AG04450 (cell line): ENCODE measurements around the gene QRICH2. TPM values are rescaled to one million over a fixed set of nuclear protein-coding genes. Genes with fewer than 3 reads are reported as not detected.
"Not testable (repeated sequence)": the region's sequence is repeated elsewhere in the genome, so short reads cannot be mapped to it uniquely, and the experiment has no call there.

Source experiments
- CTCF ChIA-PET: fragments of 300-600, 350-600 bp; formaldehyde crosslinking; extraction: SDS; loops from one replicate; lab custom pipeline; 2022; ENCODE audit warnings: antibody characterized with exemption, inconsistent platforms; lab: Charles Lee
- POLR2A ChIA-PET: fragments of 350-600 bp; formaldehyde crosslinking; extraction: SDS; loops from one replicate; lab custom pipeline; 2021; ENCODE audit warnings: antibody characterized with exemption, inconsistent platforms; lab: Yijun Ruan, JAX
- DNase-seq: peaks from one replicate; pipeline ENCODE4 v3.0.0-alpha.2; 2011; ENCODE audit warnings: low read depth, low spot score
- H3K27ac ChIP-seq: one replicate; pipeline ENCODE4 v1.5.1; 2012; ENCODE audit warnings: low read depth, low read length, control low read depth
- H3K27me3 ChIP-seq: one replicate; pipeline ENCODE4 v1.6.0; 2012; ENCODE audit warnings: low read length; ENCODE audit not compliant: control insufficient read depth, insufficient read depth
- H3K4me3 ChIP-seq: 2 replicates; pipeline ENCODE4 v1.5.1; 2011; ENCODE audit warnings: mild to moderate bottlenecking, low read depth, low read length, control low read depth
- H3K9me3 ChIP-seq: 2 replicates; pipeline ENCODE4 v1.5.1; 2012; ENCODE audit warnings: low read length; ENCODE audit not compliant: control insufficient read depth, insufficient read depth
- polyA plus RNA-seq: library from polyadenylated mRNA; depleted of rRNA; stranded (reverse); fragments of >200 nt; gene quantifications from 2 replicates; pipeline ENCODE4 v1.2.3, GENCODE V29; 2011
- TF ChIP-seq, protein P1 (sequence below): IDR thresholded peaks from 2 replicates; pipeline ENCODE4 v1.5.1; 2011; ENCODE audit warnings: low read depth, low read length, control low read depth, inconsistent platforms

QRICH2 gene
- polyA plus RNA-seq, 1 experiment = 1.2 TPM

DNA sequence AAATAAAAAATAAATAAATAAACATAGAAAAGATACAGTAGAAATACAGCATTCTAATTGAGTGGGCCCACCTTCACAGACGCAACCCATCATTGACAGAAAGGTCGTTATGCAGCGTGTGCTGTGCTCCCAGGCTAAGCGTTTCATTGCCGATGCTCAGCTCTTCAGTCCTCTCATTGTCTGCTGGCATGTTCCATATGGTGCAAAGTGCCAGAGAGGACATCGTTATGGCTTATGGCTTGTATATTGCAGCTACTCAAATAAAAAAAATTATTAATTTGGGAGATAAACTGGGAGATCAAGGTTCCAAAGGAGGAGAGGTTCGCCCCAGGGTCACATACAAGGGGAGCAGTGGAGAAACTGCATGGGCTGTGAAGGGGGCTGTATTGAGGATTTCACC lies 54.2 kb downstream of the QRICH2 start:
- no peak overlapping the region for H3K27ac ChIP-seq
- no peaks in the 10 kb centered on the region for H3K9me3 ChIP-seq
- ChIA-PET CTCF (interaction anchor here (1.3 kb wide), 1 partner anchor 26 kb away, joined by 4 read pairs; no protein-coding TSS in a partner anchor), POLR2A (no interaction called here)
- H3K4me3 ChIP-seq = no peak overlapping the region
- DNase-seq = no peak
- TF ChIP-seq, protein P1, sequence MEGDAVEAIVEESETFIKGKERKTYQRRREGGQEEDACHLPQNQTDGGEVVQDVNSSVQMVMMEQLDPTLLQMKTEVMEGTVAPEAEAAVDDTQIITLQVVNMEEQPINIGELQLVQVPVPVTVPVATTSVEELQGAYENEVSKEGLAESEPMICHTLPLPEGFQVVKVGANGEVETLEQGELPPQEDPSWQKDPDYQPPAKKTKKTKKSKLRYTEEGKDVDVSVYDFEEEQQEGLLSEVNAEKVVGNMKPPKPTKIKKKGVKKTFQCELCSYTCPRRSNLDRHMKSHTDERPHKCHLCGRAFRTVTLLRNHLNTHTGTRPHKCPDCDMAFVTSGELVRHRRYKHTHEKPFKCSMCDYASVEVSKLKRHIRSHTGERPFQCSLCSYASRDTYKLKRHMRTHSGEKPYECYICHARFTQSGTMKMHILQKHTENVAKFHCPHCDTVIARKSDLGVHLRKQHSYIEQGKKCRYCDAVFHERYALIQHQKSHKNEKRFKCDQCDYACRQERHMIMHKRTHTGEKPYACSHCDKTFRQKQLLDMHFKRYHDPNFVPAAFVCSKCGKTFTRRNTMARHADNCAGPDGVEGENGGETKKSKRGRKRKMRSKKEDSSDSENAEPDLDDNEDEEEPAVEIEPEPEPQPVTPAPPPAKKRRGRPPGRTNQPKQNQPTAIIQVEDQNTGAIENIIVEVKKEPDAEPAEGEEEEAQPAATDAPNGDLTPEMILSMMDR = no peak
- no peaks in the 10 kb centered on the region for H3K27me3 ChIP-seq

DNA sequence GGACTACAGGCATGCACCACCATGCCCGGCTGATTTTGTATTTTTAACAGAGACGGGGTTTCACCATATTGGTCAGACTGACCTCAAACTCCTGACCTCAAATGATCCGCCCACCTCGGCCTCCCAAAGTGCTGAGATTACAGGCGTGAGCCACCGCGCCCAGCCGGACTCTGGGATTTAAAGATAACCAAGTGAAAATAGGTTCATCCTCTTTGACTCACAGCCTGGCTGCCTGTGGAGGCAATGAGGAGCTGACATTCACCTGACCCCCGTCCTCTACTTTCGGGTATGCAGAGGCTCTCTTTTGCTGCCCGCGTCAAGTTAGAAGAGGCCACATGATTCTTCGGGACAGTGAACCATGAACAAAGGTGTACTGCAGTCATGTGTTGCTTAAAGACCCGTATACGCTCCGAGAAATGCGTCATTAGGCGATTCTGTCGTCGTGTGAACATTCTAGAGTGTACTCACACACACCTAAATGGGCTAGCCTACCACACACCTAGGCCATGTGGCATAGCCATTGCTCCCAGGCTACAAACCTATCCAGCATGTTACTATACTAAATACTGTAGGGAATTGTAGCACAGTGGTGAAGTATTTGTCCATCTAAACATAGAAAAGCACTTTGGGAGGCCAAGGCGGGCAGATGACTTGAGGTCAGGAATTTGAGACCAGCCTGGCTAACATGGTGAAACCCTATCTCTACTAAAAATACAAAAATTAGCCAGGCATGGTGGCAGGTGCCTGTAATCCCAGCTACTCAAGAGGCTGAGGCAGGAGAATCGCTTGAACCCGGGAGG lies 54.9 kb downstream of the QRICH2 start:
- CTCF ChIA-PET = interaction anchor here (1.3 kb wide), 1 partner anchor 26 kb away, joined by 4 read pairs; no protein-coding TSS in a partner anchor
- H3K4me3 ChIP-seq, H3K9me3 ChIP-seq, H3K27me3 ChIP-seq, POLR2A ChIA-PET, DNase-seq: not testable (repeated sequence)
- peak overlapping the region; percentile 93 for H3K27ac ChIP-seq

DNA sequence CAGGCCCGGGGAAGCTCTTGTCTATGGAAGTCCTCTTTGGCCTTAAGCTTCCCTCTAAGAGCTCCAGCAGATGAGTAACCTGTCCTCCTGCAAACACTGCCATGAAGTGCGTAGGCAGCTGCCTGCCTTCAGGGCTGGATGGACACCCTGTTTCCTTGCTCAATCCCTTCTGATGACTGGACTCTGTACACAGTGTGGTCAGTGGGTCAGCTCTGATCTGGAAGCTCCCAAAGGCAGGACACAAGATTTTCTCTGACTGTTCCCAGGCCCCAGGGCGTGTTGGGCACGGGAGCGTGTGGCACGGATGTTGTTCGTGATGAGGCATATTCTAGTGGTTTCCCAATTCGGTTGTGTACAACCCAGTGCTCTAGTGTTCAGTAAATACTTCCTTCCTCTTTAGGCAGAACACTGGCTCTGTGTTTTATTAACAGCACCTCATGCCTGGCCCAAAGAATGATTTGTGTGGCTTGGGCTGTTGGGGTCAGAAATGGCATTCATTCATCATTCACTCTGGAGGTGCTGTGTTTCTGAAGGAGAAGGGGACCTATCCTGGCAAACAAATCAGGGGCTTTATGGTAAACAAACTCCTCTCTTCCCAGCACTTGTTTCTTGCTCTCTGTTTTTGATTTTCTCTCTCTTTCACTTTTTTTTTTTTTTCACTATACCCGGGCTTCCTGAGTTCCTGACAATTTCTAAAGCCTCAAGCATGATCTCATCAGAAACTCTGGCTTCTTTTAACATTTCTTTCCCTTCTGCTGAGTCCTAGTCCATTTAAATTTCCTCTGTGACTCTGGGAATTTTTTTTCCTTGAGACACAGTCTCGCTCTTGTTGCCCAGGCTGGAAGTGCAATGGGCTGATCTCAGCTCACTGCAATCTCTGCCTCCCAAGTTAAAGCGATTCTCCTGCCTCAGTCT lies 55.8 kb downstream of the QRICH2 start:
- peak; percentile 80 for DNase-seq
- ChIA-PET POLR2A (interaction anchor here (1.0 to 1.5 kb wide), 3 partner anchors 12 to 20 kb away, joined by 3 to 14 read pairs (median 4); partner anchors contain the start of gene UBALD2), CTCF (no interaction called here)
- Histone ChIP-seq H3K27ac (peak overlapping the region; percentile 93), H3K4me3 (no peak overlapping the region), H3K27me3 (peaks cover 3% of the 10 kb centered on the region), H3K9me3 (no peaks in the 10 kb centered on the region)
- TF ChIP-seq, protein P1 = no peak

DNA sequence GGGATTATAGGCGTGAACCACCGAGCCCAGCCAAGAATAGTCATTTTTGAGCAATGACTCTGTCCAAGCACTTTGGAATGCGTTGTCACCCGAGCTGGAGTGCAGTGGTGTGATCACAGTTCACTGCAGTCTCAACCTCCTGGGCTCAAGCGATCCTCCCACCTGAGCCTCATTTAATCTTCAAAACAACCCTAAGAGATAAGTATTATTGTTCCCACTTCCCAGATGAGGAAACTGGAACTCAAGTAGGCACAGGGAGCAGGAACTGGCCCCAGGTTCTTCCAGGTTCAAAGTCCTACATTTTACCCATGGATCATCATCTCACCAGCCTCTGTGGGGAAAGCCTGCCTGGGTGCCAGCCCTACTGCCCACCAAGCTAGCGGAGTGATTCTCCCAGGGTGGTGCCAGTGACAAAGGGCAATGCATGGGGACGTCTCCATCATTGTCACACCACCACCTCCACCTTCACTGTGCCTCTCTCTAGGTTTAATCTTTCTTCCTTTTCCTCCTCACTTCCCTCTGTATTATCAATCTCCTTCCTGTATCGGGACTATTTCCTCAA lies 56.5 kb downstream of the QRICH2 start:
- peaks cover 3% of the 10 kb centered on the region for H3K27me3 ChIP-seq
- peak overlapping the region; percentile 93 for H3K27ac ChIP-seq
- POLR2A ChIA-PET = interaction anchor here (1.0 to 1.5 kb wide), 3 partner anchors 13 to 20 kb away, joined by 3 to 14 read pairs (median 4); partner anchors contain the start of gene UBALD2
- no peak for DNase-seq
- H3K4me3 ChIP-seq = no peak overlapping the region
- TF ChIP-seq, protein P1 = no peak
- H3K9me3 ChIP-seq = no peaks in the 10 kb centered on the region
- CTCF ChIA-PET = no interaction called here

DNA sequence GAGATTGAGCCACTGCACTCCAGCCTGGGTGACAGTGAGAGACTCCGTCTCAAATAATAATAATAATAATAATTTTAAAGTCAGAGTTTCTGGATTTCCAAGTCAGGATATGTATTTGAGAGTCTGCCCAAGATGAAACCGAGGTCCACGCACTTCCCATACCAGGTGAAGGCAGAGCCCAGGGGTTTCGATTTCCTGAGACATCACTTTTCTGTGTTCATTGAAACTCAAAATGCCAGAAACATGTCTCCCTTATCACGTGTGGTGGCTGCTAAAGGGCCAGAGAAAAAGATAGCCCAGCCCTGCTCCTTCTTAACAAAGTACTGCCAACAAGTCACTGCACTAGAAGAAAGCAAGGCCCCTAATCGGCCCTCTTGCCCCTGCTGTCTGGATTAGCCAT lies 57.9 kb downstream of the QRICH2 start:
- H3K9me3 ChIP-seq = no peaks in the 10 kb centered on the region
- peaks cover 12% of the 10 kb centered on the region for H3K27me3 ChIP-seq
- no peak overlapping the region for H3K4me3 ChIP-seq
- TF ChIP-seq, protein P1 = no peak
- no peak overlapping the region for H3K27ac ChIP-seq
- CTCF ChIA-PET = no interaction called here
- POLR2A ChIA-PET = no interaction called here
- no peak for DNase-seq
